Lower lobe of right lung (tissue), 2 donors: ENCODE data around the gene ALDH1L1. TPM values are rescaled to one million over a fixed set of nuclear protein-coding genes. Genes with fewer than 3 reads are reported as not detected.

ENCODE experiments used
- ATAC-seq, 2 donors: fragments of 200-7000 bp; cut with Tn5 transposase; one replicate each; pipeline ENCODE4 v1.9.1; 2020 to 2022; ENCODE audit warnings: mild to moderate bottlenecking in 2 of 2, moderate library complexity in 2 of 2
- DNase-seq: peaks from one replicate; pipeline ENCODE4 v3.0.0-alpha.2; 2020
- H3K27ac ChIP-seq: fragments of 200-600 bp; one replicate; pipeline ENCODE4 v1.8.0; 2022
- H3K27me3 ChIP-seq: fragments of 200-600 bp; one replicate; pipeline ENCODE4 v1.8.0; 2022; ENCODE audit warnings: low read depth
- H3K36me3 ChIP-seq: fragments of 200-600 bp; one replicate; pipeline ENCODE4 v1.8.0; 2022; ENCODE audit warnings: mild to moderate bottlenecking
- H3K4me1 ChIP-seq: fragments of 200-600 bp; one replicate; pipeline ENCODE4 v1.8.0; 2022
- H3K4me3 ChIP-seq: fragments of 200-600 bp; one replicate; pipeline ENCODE4 v1.8.0; 2022; ENCODE audit warnings: mild to moderate bottlenecking
- H3K9me3 ChIP-seq: fragments of 200-600 bp; one replicate; pipeline ENCODE4 v1.8.0; 2022
- CTCF ChIP-seq: fragments of 200-600 bp; IDR thresholded peaks from one replicate; pipeline ENCODE4 v1.8.0; 2022; ENCODE audit warnings: antibody characterized with exemption, mild to moderate bottlenecking
- intact Hi-C: fragments of 100-400 bp; cut with DNase I; formaldehyde crosslinking; loops from one replicate; pipeline ENCODE4 v1.11.0; 2022
- total RNA-seq: library from RNA; stranded (reverse); fragmentation: NEBNext Ultra II Directional; extraction: Animal tissue kit (Norgen Biotek cat#: 25700); gene quantifications from one replicate; pipeline ENCODE4 v1.2.1, GENCODE V29; 2021
- donor health status: DM: no; HTN: yes; CAD: no; lungs with severe emphysema.

ALDH1L1 gene
- total RNA-seq, 1 donor from 2014 or later, result 2.8 TPM

DNA sequence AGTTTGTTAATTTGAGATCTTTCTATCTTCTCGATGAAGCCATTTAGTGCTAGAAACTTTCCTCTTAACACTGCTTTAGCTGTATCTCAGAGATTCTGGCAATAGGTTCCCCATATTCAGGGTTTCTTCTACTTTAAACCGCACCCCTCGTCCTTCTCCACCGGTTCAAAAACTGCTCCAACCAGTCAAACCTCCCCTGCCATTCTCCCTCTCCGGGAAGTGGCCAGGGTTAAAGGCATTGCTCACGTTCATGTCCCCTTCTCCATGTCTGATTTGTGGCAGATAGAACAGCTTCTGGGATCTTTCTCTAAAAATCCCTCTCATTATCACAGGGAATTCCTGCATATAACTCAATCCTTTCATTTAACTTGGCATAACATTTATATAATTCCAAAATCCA lies 14.4 kb downstream of the ALDH1L1 start:
- no peak for DNase-seq
- Histone ChIP-seq H3K4me3 (no peak overlapping the region), H3K9me3 (no peaks in the 10 kb centered on the region), H3K27me3 (peaks cover 16% of the 10 kb centered on the region), H3K4me1 (no peaks in the 10 kb centered on the region), H3K36me3 (no peaks in the 10 kb centered on the region), H3K27ac (no peak overlapping the region)
- intact Hi-C loops, result no loop called here
- no peak for ATAC-seq
- TF ChIP-seq CTCF, result no peak

- Histone ChIP-seq H3K4me3 (no peak overlapping the region), H3K27ac (no peak overlapping the region), H3K4me1 (no peaks in the 10 kb centered on the region), H3K9me3 (no peaks in the 10 kb centered on the region), H3K27me3 (peaks cover 5% of the 10 kb centered on the region), H3K36me3 (no peaks in the 10 kb centered on the region)
- ATAC-seq (no peak), DNase-seq (no peak)
- no peak for TF ChIP-seq CTCF
- intact Hi-C loops, result no loop called here
Observed at GRCh38 chr3:126161309-126161708, 19.1 kb downstream of the ALDH1L1 start.

DNA sequence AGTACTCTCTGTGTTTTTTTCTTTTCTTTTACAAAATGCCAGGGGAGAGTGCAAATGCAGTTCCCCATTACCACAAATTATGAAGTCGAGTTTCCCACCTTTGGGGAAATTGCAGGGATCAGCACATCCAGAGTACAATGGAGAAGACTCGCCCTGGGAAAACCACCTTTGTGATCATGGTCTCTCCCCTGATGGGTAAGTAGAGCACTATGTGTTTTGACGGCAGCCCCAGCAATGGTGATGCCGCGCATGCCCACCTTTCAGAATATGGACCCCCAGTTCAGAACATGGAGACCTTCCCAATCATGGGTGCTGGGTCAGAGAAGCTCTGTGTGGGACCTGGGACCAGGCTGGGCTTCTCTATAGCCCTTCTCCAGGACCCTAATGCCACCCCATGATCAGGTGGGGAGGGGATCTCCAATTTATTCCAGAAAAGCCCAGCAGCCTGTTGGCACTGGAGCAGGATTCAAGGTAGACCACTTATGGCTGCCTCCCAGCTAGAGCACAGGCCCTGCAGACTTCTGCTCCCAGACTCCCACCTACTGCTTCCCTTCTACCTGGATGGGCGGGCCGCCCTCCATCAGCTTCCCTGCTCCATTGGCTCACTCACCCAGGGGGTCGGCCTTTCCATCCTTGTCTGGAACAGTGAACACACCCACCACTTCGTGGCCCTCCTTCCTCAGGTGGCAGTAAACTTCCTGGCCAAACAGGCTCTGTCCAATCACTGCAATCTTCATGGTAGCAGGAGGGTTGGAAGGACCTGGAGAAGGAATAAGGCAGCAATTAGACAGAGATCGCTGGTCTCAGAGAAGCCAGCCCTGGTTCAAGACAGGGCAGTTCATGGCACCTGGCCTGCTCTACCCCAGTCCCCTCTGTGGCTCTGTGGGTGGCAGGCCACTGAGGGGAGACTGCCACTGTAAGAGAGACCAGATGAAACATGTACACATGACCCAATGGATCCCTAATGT lies 19.9 kb downstream of the ALDH1L1 start:
- Histone ChIP-seq H3K27ac (no peak overlapping the region), H3K4me1 (no peaks in the 10 kb centered on the region), H3K4me3 (no peak overlapping the region), H3K36me3 (no peaks in the 10 kb centered on the region), H3K9me3 (no peaks in the 10 kb centered on the region), H3K27me3 (no peaks in the 10 kb centered on the region)
- ATAC-seq (no peak), DNase-seq (no peak)
- TF ChIP-seq CTCF, result no peak
- intact Hi-C loops, result no loop called here

DNA sequence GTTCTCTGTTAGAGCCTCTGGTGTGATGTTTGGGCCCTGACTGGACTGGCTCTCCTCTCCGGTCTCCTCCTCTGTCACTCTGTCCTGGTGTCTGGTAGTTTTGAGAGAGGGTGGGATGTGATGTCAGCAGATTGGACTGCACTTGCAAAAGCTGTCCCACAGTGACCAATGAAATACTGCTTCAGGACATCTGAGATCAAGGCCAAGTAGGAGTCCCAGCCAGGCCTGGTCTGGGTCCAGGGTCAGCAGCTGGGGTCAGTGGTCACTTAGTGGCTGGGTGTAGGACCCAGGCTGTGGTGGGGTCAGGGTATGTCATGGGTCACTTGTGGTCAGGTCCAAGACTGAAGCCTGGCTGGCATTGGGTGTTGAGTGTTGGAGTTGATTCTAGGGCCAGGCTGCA lies 20.9 kb downstream of the ALDH1L1 start:
- Histone ChIP-seq H3K9me3 (no peaks in the 10 kb centered on the region), H3K27me3 (no peaks in the 10 kb centered on the region), H3K4me1 (no peaks in the 10 kb centered on the region), H3K27ac (no peak overlapping the region), H3K4me3 (no peak overlapping the region), H3K36me3 (no peaks in the 10 kb centered on the region)
- ATAC-seq (no peak), DNase-seq (no peak)
- intact Hi-C loops, result no loop called here
- TF ChIP-seq CTCF, result no peak

- no peaks in the 10 kb centered on the region for H3K4me1 ChIP-seq
- no peak overlapping the region for H3K27ac ChIP-seq
- no peak for TF ChIP-seq CTCF
- DNase-seq, result no peak
- H3K36me3 ChIP-seq, result no peaks in the 10 kb centered on the region
- no peaks in the 10 kb centered on the region for H3K27me3 ChIP-seq
- no peaks in the 10 kb centered on the region for H3K9me3 ChIP-seq
- H3K4me3 ChIP-seq, result no peak overlapping the region
- intact Hi-C loops, result no loop called here
- no peak for ATAC-seq
Observed at GRCh38 chr3:126158912-126159454, 21.4 kb downstream of the ALDH1L1 start.
